Keratinocyte (primary cell): Measurements from ENCODE around the gene ENOSF1. TPM values are rescaled to one million over a fixed set of nuclear protein-coding genes. Genes with fewer than 3 reads are reported as not detected.

ENCODE experiments used
- DNase-seq: peaks from one replicate; pipeline ENCODE4 v3.0.0-alpha.2; 2011; ENCODE audit warnings: low read depth, missing footprints, low spot score
- FAIRE-seq: peaks from 2 replicates; lab custom pipeline; 2011; peaks lifted over from hg19 to GRCh38; lab: Jason Lieb, UNC
- H2AFZ ChIP-seq: 2 replicates; pipeline ENCODE4 v1.6.0; 2012; ENCODE audit warnings: low read length, control low read depth, inconsistent platforms; ENCODE audit not compliant: control insufficient read depth
- H3K27ac ChIP-seq: 2 replicates; pipeline ENCODE4 v1.5.1; 2011; ENCODE audit warnings: low read length; ENCODE audit not compliant: control insufficient read depth, insufficient read depth
- H3K27me3 ChIP-seq: 3 replicates; pipeline ENCODE4 v1.6.0; 2011; ENCODE audit warnings: low read length; ENCODE audit not compliant: control insufficient read depth, insufficient read depth; ENCODE audit errors: extremely low read depth
- H3K36me3 ChIP-seq, 2 experiments: 2 replicates in 1 of 2; 3 replicates in 1 of 2; pipeline ENCODE4 v1.5.1; 2011; ENCODE audit warnings: low read length in 2 of 2, mild to moderate bottlenecking in 1 of 2; ENCODE audit not compliant: control insufficient read depth in 2 of 2, insufficient read depth in 2 of 2; ENCODE audit errors: extremely low read depth in 1 of 2
- H3K4me1 ChIP-seq: 3 replicates; pipeline ENCODE4 v1.5.1; 2011; ENCODE audit warnings: low read length; ENCODE audit not compliant: control insufficient read depth, insufficient read depth; ENCODE audit errors: extremely low read depth
- H3K4me2 ChIP-seq: 3 replicates; pipeline ENCODE4 v1.6.0; 2011; ENCODE audit warnings: low read depth, low read length; ENCODE audit not compliant: control insufficient read depth, insufficient read depth; ENCODE audit errors: extremely low read depth
- H3K4me3 ChIP-seq, 3 experiments: fragments of 200-600 bp in 1 of 3; sonication (generic) in 1 of 3; 2 replicates in 2 of 3; 3 replicates in 1 of 3; pipeline ENCODE4 v1.5.1; 2011 to 2016; ENCODE audit warnings: low read length in 3 of 3, mild to moderate bottlenecking in 3 of 3, control low read depth in 2 of 3, inconsistent platforms in 1 of 3, low read depth in 1 of 3, mixed read lengths in 1 of 3, mixed run types in 1 of 3, moderate library complexity in 1 of 3; ENCODE audit not compliant: control insufficient read depth in 2 of 3, insufficient read depth in 2 of 3; ENCODE audit errors: extremely low read depth in 1 of 3
- H3K79me2 ChIP-seq: 2 replicates; pipeline ENCODE4 v1.6.0; 2012; ENCODE audit warnings: low read length; ENCODE audit not compliant: control insufficient read depth, insufficient read depth
- H3K9ac ChIP-seq: 3 replicates; pipeline ENCODE4 v1.6.0; 2011; ENCODE audit warnings: low read length; ENCODE audit not compliant: control insufficient read depth, insufficient read depth; ENCODE audit errors: extremely low read depth
- H3K9me1 ChIP-seq: 3 replicates; pipeline ENCODE4 v1.6.0; 2011; ENCODE audit warnings: low read length; ENCODE audit not compliant: control insufficient read depth, insufficient read depth; ENCODE audit errors: extremely low read depth
- H3K9me3 ChIP-seq: 2 replicates; pipeline ENCODE4 v1.5.1; 2012; ENCODE audit warnings: low read depth, low read length; ENCODE audit not compliant: control insufficient read depth
- H4K20me1 ChIP-seq: 3 replicates; pipeline ENCODE4 v1.6.0; 2011; ENCODE audit warnings: low read length; ENCODE audit not compliant: control insufficient read depth, insufficient read depth; ENCODE audit errors: extremely low read depth
- CTCF ChIP-seq, 3 experiments: IDR thresholded peaks in 1 of 3; conservative IDR thresholded peaks in 1 of 3; optimal IDR thresholded peaks in 1 of 3; 2 replicates in 2 of 3; 3 replicates in 1 of 3; pipeline versions ENCODE3 to v1.5.1; 2011; ENCODE audit warnings: low read length in 3 of 3, mild to moderate bottlenecking in 3 of 3, moderate library complexity in 2 of 3, control low read depth in 1 of 3, inconsistent platforms in 1 of 3; ENCODE audit not compliant: insufficient read depth in 2 of 3; ENCODE audit errors: extremely low read depth in 1 of 3
- EZH2 ChIP-seq: IDR thresholded peaks from one replicate; pipeline ENCODE4 v1.6.1; 2012; ENCODE audit warnings: inconsistent platforms, mild to moderate bottlenecking, low read length, moderate library complexity
- dilution Hi-C: fragments of 300-500 bp; cut with MboI; formaldehyde crosslinking; loops from one replicate; pipeline ENCODE4 v1.7.0; 2020; ENCODE audit warnings: low sequenced_read_pairs; ENCODE audit not compliant: extremely low pct_ligation_motif_present
- polyA plus RNA-seq, 5 experiments: library from polyadenylated mRNA; depleted of rRNA in 3 of 5; stranded (reverse) in 3 of 5; stranded (forward) in 1 of 5; unstranded in 1 of 5; fragments of >200 nt; gene quantifications; 1 replicate in 1 of 5; 2 replicates in 3 of 5; 3 replicates in 1 of 5; pipeline versions ENCODE4 v1.2.1 to v1.2.3, GENCODE V29; 2011 to 2012; ENCODE audit warnings: missing spikeins in 2 of 5, low read depth in 1 of 5, low replicate concordance in 1 of 5

ENOSF1 gene
- polyA plus RNA-seq, 1 donor (not counting 4 experiments of a cell fraction or from before 2014, with no cell fraction given), result 27.6 TPM

GRCh38 chr18:681985-682384 lies 30.4 kb downstream of the ENOSF1 start:
- no peak overlapping the region for H3K4me2 ChIP-seq
- H3K36me3 ChIP-seq, result peaks cover 24 to 38% of the 10 kb centered on the region in 2 experiments
- no peaks in the 10 kb centered on the region for H3K79me2 ChIP-seq
- H3K4me3 ChIP-seq, result no peak overlapping the region
- no peaks in the 10 kb centered on the region for H3K9me3 ChIP-seq
- H3K4me1 ChIP-seq, result no peaks in the 10 kb centered on the region
- H3K9ac ChIP-seq, result no peak overlapping the region
- no peaks in the 10 kb centered on the region for H3K9me1 ChIP-seq
- H3K27ac ChIP-seq, result no peak overlapping the region
- no peaks in the 10 kb centered on the region for H3K27me3 ChIP-seq
- no peaks in the 10 kb centered on the region for H4K20me1 ChIP-seq
- TF ChIP-seq CTCF (optimal IDR thresholded peaks at IDR 0.05 in 1 of 3, IDR thresholded peaks at IDR 0.05 in 1 of 3, conservative IDR thresholded peaks at IDR 0.05 in 1 of 3; ENCODE audit: extremely low read depth in 1 of 3, insufficient read depth in 2 of 3, low read length in 3 of 3) (no peak), EZH2 (no peak)
- no peak overlapping the region for H2AFZ ChIP-seq
- dilution Hi-C loops, result no loop called here
- DNase-seq (no peak), FAIRE-seq (no peak)

GRCh38 chr18:680392-680791 lies 32.0 kb downstream of the ENOSF1 start:
- H3K4me1 ChIP-seq, result no peaks in the 10 kb centered on the region

GRCh38 chr18:679516-679915 lies 32.9 kb downstream of the ENOSF1 start:
- no peaks in the 10 kb centered on the region for H4K20me1 ChIP-seq
- H3K27me3 ChIP-seq, result no peaks in the 10 kb centered on the region
- H3K9me3 ChIP-seq, result no peaks in the 10 kb centered on the region
- H3K4me2 ChIP-seq, result no peak overlapping the region
- FAIRE-seq (no peak), DNase-seq (no peak)
- H2AFZ ChIP-seq, result no peak overlapping the region
- peaks cover 26 to 39% of the 10 kb centered on the region in 2 experiments for H3K36me3 ChIP-seq
- TF ChIP-seq EZH2 (no peak), CTCF (optimal IDR thresholded peaks at IDR 0.05 in 1 of 3, IDR thresholded peaks at IDR 0.05 in 1 of 3, conservative IDR thresholded peaks at IDR 0.05 in 1 of 3; ENCODE audit: extremely low read depth in 1 of 3, insufficient read depth in 2 of 3, low read length in 3 of 3) (no peak)
- no peak overlapping the region for H3K9ac ChIP-seq
- H3K4me1 ChIP-seq, result no peaks in the 10 kb centered on the region
- dilution Hi-C loops, result no loop called here
- H3K79me2 ChIP-seq, result no peaks in the 10 kb centered on the region
- no peak overlapping the region for H3K4me3 ChIP-seq
- no peaks in the 10 kb centered on the region for H3K9me1 ChIP-seq
- no peak overlapping the region for H3K27ac ChIP-seq

More at GRCh38 chr18:680392-680791, 32.0 kb downstream of the ENOSF1 start:
- no peak overlapping the region for H3K9ac ChIP-seq
- dilution Hi-C loops, result no loop called here
- no peaks in the 10 kb centered on the region for H3K9me1 ChIP-seq
- H3K27ac ChIP-seq, result no peak overlapping the region
- no peaks in the 10 kb centered on the region for H4K20me1 ChIP-seq
- no peaks in the 10 kb centered on the region for H3K9me3 ChIP-seq
- no peak for FAIRE-seq
- H2AFZ ChIP-seq, result no peak overlapping the region
- TF ChIP-seq EZH2, result no peak
- DNase-seq, result no peak
- peaks cover 24 to 33% of the 10 kb centered on the region in 2 experiments for H3K36me3 ChIP-seq
- no peak overlapping the region for H3K4me2 ChIP-seq
- H3K79me2 ChIP-seq, result no peaks in the 10 kb centered on the region
- H3K27me3 ChIP-seq, result no peaks in the 10 kb centered on the region
- H3K4me3 ChIP-seq, result no peak overlapping the region
